ENCODE data around the gene CYTH2. TPM values are rescaled to one million over a fixed set of nuclear protein-coding genes. Genes with fewer than 3 reads are reported as not detected.
"Not testable (repeated sequence)": the region's sequence is repeated elsewhere in the genome, so short reads cannot be mapped to it uniquely, and the experiment has no call there.

CYTH2 gene
- total RNA-seq, 1 donor from 2014 or later = 32.1 TPM

- H3K36me3 ChIP-seq = no peaks in the 10 kb centered on the region
- no peaks in the 10 kb centered on the region for H3K9me3 ChIP-seq (replicated peaks)
- no peak for DNase-seq
- peaks cover 59% of the 10 kb centered on the region for H3K27me3 ChIP-seq (ENCODE audit: low read depth)
- H3K4me1 ChIP-seq = peaks cover 17% of the 10 kb centered on the region
- TF ChIP-seq CTCF (IDR thresholded peaks at IDR 0.05; ENCODE audit: borderline replicate concordance) = no peak
- H3K27ac ChIP-seq (replicated peaks) = no peak overlapping the region
- intact Hi-C loops (cut with micrococcal nuclease) = no loop called here
- H3K4me3 ChIP-seq = peak overlapping the region; percentile 73
Measured at GRCh38 chr19:48514123-48514458, 44.9 kb downstream of the CYTH2 start.

DNA sequence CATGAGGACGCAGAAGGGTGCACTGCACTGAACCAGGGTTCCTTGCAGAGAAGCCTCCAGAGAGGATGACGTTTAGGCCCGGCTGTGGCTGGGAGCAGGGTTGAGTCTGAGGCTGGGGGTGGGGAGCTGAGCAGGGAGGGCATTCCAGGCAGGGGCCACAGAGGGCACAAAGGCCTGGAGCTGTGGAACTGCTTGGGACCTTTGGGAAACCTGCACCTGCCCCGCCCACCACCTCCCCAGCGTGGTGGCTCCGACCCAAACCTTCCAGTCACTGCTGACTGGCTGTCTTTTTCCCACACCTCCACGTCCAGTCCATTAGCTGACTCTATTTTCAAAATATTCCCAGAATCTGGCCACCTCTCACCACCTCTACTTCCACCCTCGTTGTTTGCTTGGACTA is 47.4 kb downstream of the CYTH2 start:
- intact Hi-C loops (cut with micrococcal nuclease) = no loop called here
- TF ChIP-seq CTCF (IDR thresholded peaks at IDR 0.05; ENCODE audit: borderline replicate concordance) = no peak
- H3K9me3 ChIP-seq (replicated peaks) = no peaks in the 10 kb centered on the region

DNA sequence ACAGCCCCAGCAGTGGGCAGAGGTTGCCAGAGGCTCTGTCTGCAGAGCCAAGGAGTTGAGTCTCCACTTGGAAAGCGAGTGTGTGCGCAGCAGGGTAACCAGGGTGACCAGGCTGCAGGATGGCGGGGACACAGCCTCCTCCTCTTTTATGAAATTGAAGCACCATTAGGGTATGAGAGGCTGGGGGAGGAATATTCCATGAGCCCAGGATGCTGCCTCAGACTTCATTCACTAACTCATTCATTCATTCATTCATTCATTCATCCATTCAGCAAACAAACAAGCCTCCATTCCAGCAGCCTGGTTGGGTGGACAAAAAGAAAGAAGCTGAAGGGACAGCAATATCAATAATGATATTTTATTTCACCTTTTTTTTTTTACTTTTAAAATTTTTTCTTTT is 49.0 kb downstream of the CYTH2 start:
- Histone ChIP-seq H3K9me3 (replicated peaks) (no peaks in the 10 kb centered on the region), H3K4me3 (no peak overlapping the region), H3K36me3 (no peaks in the 10 kb centered on the region), H3K27ac (replicated peaks) (no peak overlapping the region), H3K27me3 (ENCODE audit: low read depth) (peaks cover 49% of the 10 kb centered on the region), H3K4me1 (peaks cover 8% of the 10 kb centered on the region)
- no peak for DNase-seq
- intact Hi-C loops (cut with micrococcal nuclease) = no loop called here
- TF ChIP-seq CTCF (IDR thresholded peaks at IDR 0.05; ENCODE audit: borderline replicate concordance) = no peak

More for the DNA sequence above, 47.4 kb downstream of the CYTH2 start:
- Histone ChIP-seq H3K27ac (replicated peaks) (no peak overlapping the region), H3K27me3 (ENCODE audit: low read depth) (peaks cover 55% of the 10 kb centered on the region), H3K4me1 (peaks cover 9% of the 10 kb centered on the region), H3K4me3 (no peak overlapping the region), H3K36me3 (no peaks in the 10 kb centered on the region)
- DNase-seq = no peak

DNA sequence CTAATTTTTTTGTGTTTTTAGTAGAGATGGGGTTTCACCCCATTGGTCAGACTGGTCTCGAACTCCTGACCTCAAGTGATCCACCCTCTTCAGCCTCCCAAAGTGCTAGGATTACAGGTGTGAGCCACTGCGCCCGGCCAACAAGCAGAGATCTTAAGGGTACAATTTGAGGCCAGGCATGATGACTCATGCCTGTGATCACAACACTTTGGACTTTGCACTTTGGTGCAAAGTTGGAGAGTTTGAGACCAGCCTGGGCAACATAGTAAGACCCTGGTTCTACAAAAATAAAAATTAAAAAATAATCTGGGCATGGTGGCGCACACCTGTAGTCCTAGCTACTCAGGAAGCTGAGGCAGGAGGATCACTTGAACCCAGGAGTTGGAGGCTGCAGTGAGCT is 50.3 kb downstream of the CYTH2 start:
- intact Hi-C loops (cut with micrococcal nuclease); H3K36me3 ChIP-seq; H3K4me1 ChIP-seq; DNase-seq; H3K4me3 ChIP-seq; H3K9me3 ChIP-seq (replicated peaks); H3K27ac ChIP-seq (replicated peaks): not testable (repeated sequence)
- peaks cover 44% of the 10 kb centered on the region for H3K27me3 ChIP-seq (ENCODE audit: low read depth)

DNA sequence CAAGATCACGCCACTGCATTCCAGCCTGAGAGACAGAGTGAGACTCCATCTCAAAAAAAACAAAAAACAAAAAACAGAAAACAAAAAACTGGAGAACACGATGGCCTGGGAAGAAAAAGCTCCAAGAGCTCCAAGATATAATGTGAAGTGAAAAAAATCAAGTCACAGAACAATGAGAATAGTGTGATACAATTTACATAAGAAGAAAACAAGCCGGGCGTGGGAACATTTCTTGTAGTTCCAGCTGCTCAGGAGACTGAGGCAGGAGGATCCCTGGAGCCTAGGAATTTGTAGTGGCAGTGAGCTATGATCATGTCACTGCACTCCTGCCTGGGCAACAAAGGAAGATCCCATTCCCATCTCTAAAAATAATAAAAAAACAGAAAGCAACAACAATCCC is 51.0 kb downstream of the CYTH2 start:
- no peak for DNase-seq
- Histone ChIP-seq H3K4me1 (no peaks in the 10 kb centered on the region), H3K27ac (replicated peaks) (no peak overlapping the region), H3K9me3 (replicated peaks) (peaks cover 13% of the 10 kb centered on the region), H3K36me3 (no peaks in the 10 kb centered on the region), H3K27me3 (ENCODE audit: low read depth) (peaks cover 46% of the 10 kb centered on the region), H3K4me3 (no peak overlapping the region)
- intact Hi-C loops (cut with micrococcal nuclease) = no loop called here
- no peak for TF ChIP-seq CTCF (IDR thresholded peaks at IDR 0.05; ENCODE audit: borderline replicate concordance)

DNA sequence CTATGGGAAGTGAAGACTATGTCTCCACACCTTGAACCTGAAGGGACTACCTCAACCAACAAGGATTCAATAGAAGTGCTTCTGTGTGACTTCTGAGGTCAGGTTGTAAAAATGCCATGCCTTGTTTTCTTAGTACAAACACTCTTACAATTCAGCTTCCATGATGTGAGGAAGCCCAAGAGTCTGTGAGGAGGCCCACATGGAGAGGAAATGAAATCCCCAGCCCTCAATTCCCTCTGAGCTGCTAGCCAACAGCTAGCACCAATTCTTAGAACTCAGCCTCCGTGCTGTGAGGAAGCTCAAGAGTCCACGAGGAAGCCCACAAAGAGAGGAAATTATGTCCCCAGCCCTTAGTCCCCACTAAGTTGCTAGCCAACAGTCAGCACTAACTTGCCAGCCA is 55.1 kb downstream of the CYTH2 start:
- Histone ChIP-seq H3K36me3 (no peaks in the 10 kb centered on the region), H3K27me3 (ENCODE audit: low read depth) (peaks cover 35% of the 10 kb centered on the region), H3K27ac (replicated peaks) (no peak overlapping the region), H3K4me3 (no peak overlapping the region), H3K4me1 (no peaks in the 10 kb centered on the region), H3K9me3 (replicated peaks) (peaks cover 54% of the 10 kb centered on the region)
- no peak for DNase-seq
- TF ChIP-seq CTCF (IDR thresholded peaks at IDR 0.05; ENCODE audit: borderline replicate concordance) = no peak
- intact Hi-C loops (cut with micrococcal nuclease) = no loop called here
